GM12878 (cell line): ENCODE measurements around the gene GALT. TPM values are rescaled to one million over a fixed set of nuclear protein-coding genes. Genes with fewer than 3 reads are reported as not detected.
A peak's percentile ranks its signal among the peaks of the same experiment; 100 is the strongest.

Source experiments
- ATAC-seq: fragments of 200-7000 bp; cut with Tn5 transposase; 3 replicates; pipeline ENCODE4 v1.9.1; 2020; ENCODE audit warnings: mild to moderate bottlenecking, moderate library complexity
- BruUV-seq: library from RNA; stranded (reverse); fragments of 400-500 nt; replicated peaks from 2 replicates; lab custom pipeline; 2021; lab: Mats Ljungman, UMichigan
- CTCF ChIA-PET: fragments of 300-600 bp; sonication (Branson Sonifier 250); formaldehyde crosslinking; extraction: SDS; loops from one replicate; lab custom pipeline; 2021; ENCODE audit warnings: inconsistent platforms; lab: Yijun Ruan, JAX
- POLR2A ChIA-PET: fragments of 350-600 bp; formaldehyde crosslinking; extraction: SDS; loops from one replicate; lab custom pipeline; 2021; ENCODE audit warnings: inconsistent platforms; lab: Charles Lee
- RAD21 ChIA-PET: fragments of 300-600 bp; sonication (Branson Sonifier 250); formaldehyde crosslinking; loops from one replicate; lab custom pipeline; 2023; ENCODE audit warnings: antibody characterized with exemption; ENCODE audit not compliant: unreplicated experiment; lab: Charles Lee
- SMC1A ChIA-PET: fragments of 300-600 bp; sonication (Branson Sonifier 250); formaldehyde crosslinking; loops from one replicate; lab custom pipeline; 2023; ENCODE audit not compliant: unreplicated experiment, uncharacterized antibody; lab: Charles Lee
- DNase-seq: peaks from one replicate; pipeline ENCODE4 v3.0.0-alpha.2; 2011; ENCODE audit warnings: low read depth, low spot score
- FAIRE-seq: peaks from 3 replicates; lab custom pipeline; 2011; peaks lifted over from hg19 to GRCh38; lab: Jason Lieb, UNC
- H2AFZ ChIP-seq: 2 replicates; pipeline ENCODE4 v1.6.0; 2011; ENCODE audit warnings: low read depth, low read length, control low read depth; ENCODE audit not compliant: control insufficient read depth
- H3K27ac ChIP-seq: 2 replicates; pipeline ENCODE4 v1.5.1; 2011; ENCODE audit warnings: control low read depth; ENCODE audit not compliant: control insufficient read depth, insufficient read depth
- H3K27me3 ChIP-seq, 2 experiments: replicated peaks in 1 of 2; 2 replicates each; pipeline versions ENCODE4 v1.6.0 to v1.6.1; 2011; ENCODE audit warnings: low read length in 1 of 2; ENCODE audit not compliant: control insufficient read depth in 2 of 2, insufficient read depth in 2 of 2
- H3K36me3 ChIP-seq, 2 experiments: 2 replicates each; pipeline ENCODE4 v1.5.1; 2011; ENCODE audit warnings: low read length in 1 of 2; ENCODE audit not compliant: control insufficient read depth in 2 of 2, insufficient read depth in 2 of 2
- H3K4me1 ChIP-seq: 2 replicates; pipeline ENCODE4 v1.6.1; 2011; ENCODE audit warnings: mild to moderate bottlenecking, low read length, moderate library complexity, mixed read lengths; ENCODE audit not compliant: control insufficient read depth, insufficient read depth
- H3K4me2 ChIP-seq: 2 replicates; pipeline ENCODE4 v1.6.0; 2011; ENCODE audit warnings: control low read depth; ENCODE audit not compliant: control insufficient read depth, insufficient read depth
- H3K4me3 ChIP-seq: fragments of 200-600 bp; sonication (generic); 2 replicates; pipeline ENCODE4 v1.5.1; 2016
- H3K79me2 ChIP-seq: 2 replicates; pipeline ENCODE4 v1.6.0; 2011; ENCODE audit warnings: low read length; ENCODE audit not compliant: control insufficient read depth, insufficient read depth
- H3K9ac ChIP-seq: 2 replicates; pipeline ENCODE4 v1.8.0; 2011; ENCODE audit warnings: low read length, control low read depth, mixed read lengths; ENCODE audit not compliant: control insufficient read depth, insufficient read depth
- H3K9me3 ChIP-seq: replicated peaks from 3 replicates; pipeline ENCODE4 v1.5.1; 2011; ENCODE audit warnings: mild to moderate bottlenecking, low read length; ENCODE audit not compliant: control insufficient read depth, insufficient read depth
- H4K20me1 ChIP-seq: 2 replicates; pipeline ENCODE4 v1.6.0; 2011; ENCODE audit not compliant: control insufficient read depth, insufficient read depth
- BHLHE40 ChIP-seq, 2 experiments: fragments of 450-650 bp in 1 of 2; IDR thresholded peaks; 2 replicates each; pipeline ENCODE4 v1.6.1; 2011 to 2017; ENCODE audit warnings: low read depth in 2 of 2, borderline replicate concordance in 1 of 2, improper control_type of control experiment in 1 of 2, low read length in 1 of 2, mild to moderate bottlenecking in 1 of 2
- GABPA ChIP-seq: IDR thresholded peaks from 2 replicates; pipeline ENCODE4 v1.6.1; 2014; ENCODE audit warnings: antibody characterized with exemption, low read depth, mild to moderate bottlenecking, inconsistent platforms
- HDAC2 ChIP-seq: fragments of 200-600 bp; sonication (generic); IDR thresholded peaks from 2 replicates; pipeline ENCODE4 v1.6.1; 2017
- HDGF ChIP-seq: fragments of 450-650 bp; IDR thresholded peaks from 2 replicates; pipeline ENCODE4 v1.6.1; 2016; ENCODE audit warnings: antibody characterized with exemption
- KAT2A ChIP-seq: conservative IDR thresholded peaks from 2 replicates; pipeline ENCODE4 v1.6.1; 2011; ENCODE audit warnings: low read depth, low read length; ENCODE audit not compliant: control insufficient read depth
- MXI1 ChIP-seq: fragments of 150-350 bp; IDR thresholded peaks from 2 replicates; pipeline ENCODE4 v1.6.1; 2011; ENCODE audit warnings: low read depth, mild to moderate bottlenecking, inconsistent platforms, low read length, improper control_type of control experiment
- MYC ChIP-seq: IDR thresholded peaks from 2 replicates; pipeline ENCODE4 v1.6.1; 2011; ENCODE audit warnings: mild to moderate bottlenecking, low read length, moderate library complexity, inconsistent platforms; ENCODE audit not compliant: insufficient read depth, insufficient replicate concordance, insufficient read length, severe bottlenecking
- NBN ChIP-seq: fragments of 450-650 bp; IDR thresholded peaks from 2 replicates; pipeline ENCODE4 v1.6.1; 2016
- RELA ChIP-seq: fragments of 450-650 bp; IDR thresholded peaks from 2 replicates; pipeline ENCODE4 v1.8.0; 2014; ENCODE audit warnings: borderline replicate concordance; ENCODE audit not compliant: partially characterized antibody
- SIN3A ChIP-seq: IDR thresholded peaks from 2 replicates; pipeline ENCODE4 v1.6.1; 2012; ENCODE audit warnings: low read depth, low read length, improper control_type of control experiment
- STAT3 ChIP-seq: IDR thresholded peaks from 2 replicates; pipeline ENCODE4 v1.6.1; 2011; ENCODE audit warnings: low read depth, low read length, improper control_type of control experiment
- WGBS: methylation state at CpG from one replicate; pipeline ENCODE4 v1.1.6; 2016; ENCODE audit warnings: low lambda C conversion rate; ENCODE audit not compliant: insufficient replicate concordance, insufficient coverage; ENCODE audit errors: missing lambda C conversion rate; 5-methylcytosine and 5-hydroxymethylcytosine counted together
- in situ Hi-C: fragments of 300-500 bp; cut with MboI; formaldehyde crosslinking; loops from 9 replicates; pipeline ENCODE4 v1.14.3; 2018; ENCODE audit warnings: mixed read lengths
- intact Hi-C: fragments of 100-400 bp; cut with micrococcal nuclease; formaldehyde crosslinking; loops from one replicate; pipeline ENCODE4 v1.14.2; 2022; ENCODE audit not compliant: unreplicated experiment
- polyA plus RNA-seq, 11 experiments: library from polyadenylated mRNA; depleted of rRNA in 4 of 11; unstranded in 6 of 11; stranded (reverse) in 5 of 11; fragments of >200 nt; fragmentation: Nextera tagmentation in 4 of 11; fragmentation: Illumina TruSeq in 1 of 11; extraction: Ambion mirVana in 4 of 11; extraction: Trizol in 1 of 11; gene quantifications; 1 replicate in 1 of 11; 2 replicates in 10 of 11; pipeline versions ENCODE4 v1.2.1 to v1.2.3, GENCODE V29; 2011 to 2016; ENCODE audit warnings: inconsistent platforms in 2 of 11, missing spikeins in 2 of 11, low read depth in 1 of 11
- total RNA-seq, 4 experiments: library from RNA; depleted of rRNA in 3 of 4; stranded (reverse); fragments of >200 nt in 3 of 4; fragmentation: Illumina TruSeq in 1 of 4; extraction: Trizol in 1 of 4; gene quantifications; 2 replicates each; pipeline versions ENCODE4 v1.2.1 to v1.2.3, GENCODE V29; 2013 to 2021
- TF ChIP-seq, protein P1 (sequence below): fragments of 450-650 bp; IDR thresholded peaks from 2 replicates; pipeline ENCODE4 v1.6.1; 2016; ENCODE audit warnings: mild to moderate bottlenecking
- TF ChIP-seq, protein P2 (sequence below): IDR thresholded peaks from 2 replicates; pipeline ENCODE4 v1.6.1; 2011; ENCODE audit warnings: mild to moderate bottlenecking, low read depth, low read length, moderate library complexity; ENCODE audit not compliant: insufficient replicate concordance
- TF ChIP-seq, protein P3 (sequence below): fragments of 450-650 bp; IDR thresholded peaks from 2 replicates; pipeline ENCODE4 v1.6.1; 2018; ENCODE audit warnings: mild to moderate bottlenecking, low read depth, moderate library complexity; ENCODE audit not compliant: partially characterized antibody

GALT gene
- total and polyA plus RNA-seq, 10 of the 15 experiments (the other 5 are each of a cell fraction or from before 2014, with no cell fraction given), result 9.3 to 34.1 (median 26.9) TPM

DNA sequence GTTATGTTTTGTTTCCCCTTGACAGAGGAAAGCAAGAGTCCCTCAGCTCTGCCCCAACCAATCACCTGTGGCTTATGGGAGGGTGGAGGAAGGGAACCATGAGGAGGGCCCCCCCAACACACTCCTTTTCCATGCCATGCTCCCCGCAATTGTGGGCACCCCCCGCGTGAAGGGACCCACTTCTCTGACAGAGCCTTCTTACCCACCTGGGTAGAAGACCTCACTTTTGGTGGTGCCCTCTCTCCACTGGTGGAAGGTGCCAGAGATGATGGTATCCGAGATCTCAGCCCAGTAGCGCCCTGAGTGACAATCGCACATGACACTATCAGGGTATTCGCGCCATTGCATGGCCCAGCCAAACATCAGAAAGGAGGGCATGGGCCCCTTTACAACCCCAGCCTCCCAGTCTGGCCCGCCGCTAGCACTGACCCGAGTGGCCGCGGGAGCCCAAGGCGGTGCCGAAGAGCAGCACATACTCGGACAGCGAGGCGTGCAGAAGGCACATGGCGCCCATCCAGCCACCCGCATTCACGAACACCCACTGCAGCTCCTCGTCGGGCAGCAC is 9.6 kb upstream of the GALT start:
- ChIA-PET SMC1A (interaction anchor here (0.6 to 2.3 kb wide), 6 partner anchors 10 to 305 kb away, joined by 3 to 7 read pairs (median 4); partner anchors contain the start of genes GALT and RPP25L), CTCF (interaction anchor here (1.0 to 8.3 kb wide), 11 partner anchors 10 to 348 kb away, joined by 3 to 118 read pairs (median 6); partner anchors contain the start of genes CCL27, DCTN3, GALT and RPP25L), RAD21 (interaction anchor here (1.2 to 2.6 kb wide), 6 partner anchors 10 to 67 kb away, joined by 3 to 14 read pairs (median 7); partner anchors contain the start of genes DCTN3 and GALT), POLR2A (interaction anchor here (1.5 to 3.4 kb wide), 4 partner anchors 7 to 17 kb away, joined by 4 to 25 read pairs (median 7); partner anchors contain the start of genes ARID3C, DCTN3, GALT and IL11RA)
- peak overlapping the region; percentile 98 for H2AFZ ChIP-seq
- peaks cover 2 to 6% of the 10 kb centered on the region in 2 experiments; a peak in 3 of 4 replicates for H3K36me3 ChIP-seq
- DNase-seq (no peak), FAIRE-seq (no peak), ATAC-seq (peak; percentile 40)
- peak overlapping the region; percentile 52; the same call in 1 of the 2 replicates for H3K27ac ChIP-seq
- TF ChIP-seq, protein P1, sequence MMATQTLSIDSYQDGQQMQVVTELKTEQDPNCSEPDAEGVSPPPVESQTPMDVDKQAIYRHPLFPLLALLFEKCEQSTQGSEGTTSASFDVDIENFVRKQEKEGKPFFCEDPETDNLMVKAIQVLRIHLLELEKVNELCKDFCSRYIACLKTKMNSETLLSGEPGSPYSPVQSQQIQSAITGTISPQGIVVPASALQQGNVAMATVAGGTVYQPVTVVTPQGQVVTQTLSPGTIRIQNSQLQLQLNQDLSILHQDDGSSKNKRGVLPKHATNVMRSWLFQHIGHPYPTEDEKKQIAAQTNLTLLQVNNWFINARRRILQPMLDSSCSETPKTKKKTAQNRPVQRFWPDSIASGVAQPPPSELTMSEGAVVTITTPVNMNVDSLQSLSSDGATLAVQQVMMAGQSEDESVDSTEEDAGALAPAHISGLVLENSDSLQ, result peak; percentile 25; the same call in 1 of the 2 replicates
- no peak for TF ChIP-seq RELA
- TF ChIP-seq STAT3, result no peak
- TF ChIP-seq MXI1, result peak; percentile 43
- TF ChIP-seq NBN, result 0 out of 2 replicates have a peak, but pooled peaks have one; percentile 15
- no peak for TF ChIP-seq GABPA
- TF ChIP-seq BHLHE40 (IDR thresholded peaks at IDR 0.05; ENCODE audit: borderline replicate concordance in 1 of 2, low read depth in 2 of 2, low read length in 1 of 2), result no peak
- TF ChIP-seq HDGF, result peak; percentile 44; the same call in 1 of the 2 replicates
- peak; percentile 57 for TF ChIP-seq MYC
- 0 out of 2 replicates have a peak, but pooled peaks have one; percentile 80 for TF ChIP-seq HDAC2
- 0 out of 2 replicates have a peak, but pooled peaks have one; percentile 59 for TF ChIP-seq SIN3A
- TF ChIP-seq, protein P2, sequence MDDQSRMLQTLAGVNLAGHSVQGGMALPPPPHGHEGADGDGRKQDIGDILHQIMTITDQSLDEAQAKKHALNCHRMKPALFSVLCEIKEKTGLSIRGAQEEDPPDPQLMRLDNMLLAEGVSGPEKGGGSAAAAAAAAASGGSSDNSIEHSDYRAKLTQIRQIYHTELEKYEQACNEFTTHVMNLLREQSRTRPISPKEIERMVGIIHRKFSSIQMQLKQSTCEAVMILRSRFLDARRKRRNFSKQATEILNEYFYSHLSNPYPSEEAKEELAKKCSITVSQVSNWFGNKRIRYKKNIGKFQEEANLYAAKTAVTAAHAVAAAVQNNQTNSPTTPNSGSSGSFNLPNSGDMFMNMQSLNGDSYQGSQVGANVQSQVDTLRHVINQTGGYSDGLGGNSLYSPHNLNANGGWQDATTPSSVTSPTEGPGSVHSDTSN, result no peak
- TF ChIP-seq KAT2A, result no peak
- TF ChIP-seq, protein P3, sequence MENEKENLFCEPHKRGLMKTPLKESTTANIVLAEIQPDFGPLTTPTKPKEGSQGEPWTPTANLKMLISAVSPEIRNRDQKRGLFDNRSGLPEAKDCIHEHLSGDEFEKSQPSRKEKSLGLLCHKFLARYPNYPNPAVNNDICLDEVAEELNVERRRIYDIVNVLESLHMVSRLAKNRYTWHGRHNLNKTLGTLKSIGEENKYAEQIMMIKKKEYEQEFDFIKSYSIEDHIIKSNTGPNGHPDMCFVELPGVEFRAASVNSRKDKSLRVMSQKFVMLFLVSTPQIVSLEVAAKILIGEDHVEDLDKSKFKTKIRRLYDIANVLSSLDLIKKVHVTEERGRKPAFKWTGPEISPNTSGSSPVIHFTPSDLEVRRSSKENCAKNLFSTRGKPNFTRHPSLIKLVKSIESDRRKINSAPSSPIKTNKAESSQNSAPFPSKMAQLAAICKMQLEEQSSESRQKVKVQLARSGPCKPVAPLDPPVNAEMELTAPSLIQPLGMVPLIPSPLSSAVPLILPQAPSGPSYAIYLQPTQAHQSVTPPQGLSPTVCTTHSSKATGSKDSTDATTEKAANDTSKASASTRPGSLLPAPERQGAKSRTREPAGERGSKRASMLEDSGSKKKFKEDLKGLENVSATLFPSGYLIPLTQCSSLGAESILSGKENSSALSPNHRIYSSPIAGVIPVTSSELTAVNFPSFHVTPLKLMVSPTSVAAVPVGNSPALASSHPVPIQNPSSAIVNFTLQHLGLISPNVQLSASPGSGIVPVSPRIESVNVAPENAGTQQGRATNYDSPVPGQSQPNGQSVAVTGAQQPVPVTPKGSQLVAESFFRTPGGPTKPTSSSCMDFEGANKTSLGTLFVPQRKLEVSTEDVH, result no peak
- no peaks in the 10 kb centered on the region for H3K27me3 ChIP-seq
- in situ Hi-C loops (no loop called here), intact Hi-C loops (no loop called here)
- peak overlapping the region; percentile 79 for H3K9ac ChIP-seq
- 1% methylated on average over 23 of the region's 23 CpGs for WGBS
- H3K4me1 ChIP-seq, result no peaks in the 10 kb centered on the region; the same call in none of the 2 replicates
- no peaks in the 10 kb centered on the region; the same call in none of the 2 replicates for H4K20me1 ChIP-seq
- H3K79me2 ChIP-seq, result peaks cover 15% of the 10 kb centered on the region
- no peaks in the 10 kb centered on the region for H3K9me3 ChIP-seq
- BruUV-seq, result no TSS peak
- H3K4me3 ChIP-seq, result peak overlapping the region; percentile 72
- peak overlapping the region; percentile 95 for H3K4me2 ChIP-seq
